Measurements from ENCODE around the gene MEP1A.

MEP1A gene

DNA sequence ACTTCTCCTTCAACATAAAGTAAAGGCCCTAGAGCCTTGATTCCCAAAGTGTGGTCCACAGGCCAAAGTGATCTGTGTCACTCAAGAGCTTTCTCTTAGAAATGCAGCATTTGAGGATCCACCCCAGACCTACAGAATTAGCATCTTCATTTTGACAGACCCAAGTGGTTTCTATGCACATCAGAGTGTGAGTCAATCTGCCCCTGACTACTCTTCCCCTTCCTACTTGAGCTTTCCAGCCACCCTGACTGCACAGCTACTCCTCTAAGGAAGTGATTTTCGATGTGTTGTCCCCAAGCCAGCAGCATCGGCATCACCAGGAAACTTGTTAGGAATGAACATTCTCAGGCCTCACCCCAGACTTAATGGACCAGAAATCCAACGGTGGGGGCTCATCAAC, 2.6 kb downstream of the MEP1A start:
- 87% methylated on average over 3 of the region's 3 CpGs for whole genome bisulfite sequencing
- Histone ChIP-seq H3K4ac (ENCODE audit: low read depth in 1 of 2, low read length in 2 of 2) (no peak overlapping the region), H2AFZ (ENCODE audit: low read depth, low read length) (no peak overlapping the region), H2BK12ac (ENCODE audit: low read length in 2 of 2) (no peak overlapping the region), H3K4me3 (ENCODE audit: insufficient read depth in 1 of 2, low read depth in 1 of 2, low read length in 2 of 2) (no peak overlapping the region), H3K36me3 (ENCODE audit: control insufficient read depth in 1 of 2, insufficient read depth in 2 of 2, low read depth in 1 of 2, low read length in 2 of 2) (no peaks in the 10 kb centered on the region), H2BK120ac (ENCODE audit: low read depth, low read length) (no peak overlapping the region), H3K9me3 (ENCODE audit: control insufficient read depth, low read length) (no peaks in the 10 kb centered on the region), H3K14ac (ENCODE audit: low read length in 2 of 2) (no peak overlapping the region), H3K18ac (ENCODE audit: low read depth in 1 of 2, low read length in 2 of 2) (no peak overlapping the region), H2BK15ac (ENCODE audit: low read depth, poor library complexity, severe bottlenecking) (no peak overlapping the region), H3K4me1 (ENCODE audit: control insufficient read depth, insufficient read depth, low read depth, low read length) (no peaks in the 10 kb centered on the region), H3K9ac (ENCODE audit: low read length) (no peak overlapping the region), H3K23ac (ENCODE audit: low read length in 2 of 2) (no peak overlapping the region), H3K27me3 (ENCODE audit: control insufficient read depth in 1 of 2, insufficient read depth in 1 of 2, low read length in 2 of 2) (peaks cover 0 to 6% of the 10 kb centered on the region in 2 experiments), H3K79me1 (replicated peaks; ENCODE audit: low read length, poor library complexity, severe bottlenecking) (no peaks in the 10 kb centered on the region), H3K4me2 (ENCODE audit: low read length, poor library complexity, severe bottlenecking) (no peak overlapping the region), H4K91ac (ENCODE audit: low read length) (no peak overlapping the region), H2BK5ac (ENCODE audit: low read depth, low read length, poor library complexity, severe bottlenecking) (no peak overlapping the region), H2AK5ac (ENCODE audit: low read length, severe bottlenecking) (no peak overlapping the region), H3K27ac (ENCODE audit: low read length, poor library complexity, severe bottlenecking) (no peak overlapping the region), H4K8ac (ENCODE audit: low read length) (no peak overlapping the region)
- DNase-seq: no peak

GRCh38 chr6:46796848-46797580, 3.8 kb downstream of the MEP1A start:
- no peak for DNase-seq
- Histone ChIP-seq H2AFZ (ENCODE audit: low read depth, low read length) (no peak overlapping the region), H3K4me3 (ENCODE audit: insufficient read depth in 1 of 2, low read depth in 1 of 2, low read length in 2 of 2) (no peak overlapping the region), H3K27me3 (ENCODE audit: control insufficient read depth in 1 of 2, insufficient read depth in 1 of 2, low read length in 2 of 2) (peaks cover 0 to 6% of the 10 kb centered on the region in 2 experiments), H2BK5ac (ENCODE audit: low read depth, low read length, poor library complexity, severe bottlenecking) (no peak overlapping the region), H2BK12ac (ENCODE audit: low read length in 2 of 2) (no peak overlapping the region), H4K91ac (ENCODE audit: low read length) (no peak overlapping the region), H3K36me3 (ENCODE audit: control insufficient read depth in 1 of 2, insufficient read depth in 2 of 2, low read depth in 1 of 2, low read length in 2 of 2) (no peaks in the 10 kb centered on the region), H3K9me3 (ENCODE audit: control insufficient read depth, low read length) (no peaks in the 10 kb centered on the region), H3K23ac (ENCODE audit: low read length in 2 of 2) (no peak overlapping the region), H2BK120ac (ENCODE audit: low read depth, low read length) (no peak overlapping the region), H3K14ac (ENCODE audit: low read length in 2 of 2) (no peak overlapping the region), H3K79me1 (replicated peaks; ENCODE audit: low read length, poor library complexity, severe bottlenecking) (no peaks in the 10 kb centered on the region), H3K27ac (ENCODE audit: low read length, poor library complexity, severe bottlenecking) (no peak overlapping the region), H3K4me1 (ENCODE audit: control insufficient read depth, insufficient read depth, low read depth, low read length) (no peaks in the 10 kb centered on the region), H3K4me2 (ENCODE audit: low read length, poor library complexity, severe bottlenecking) (no peak overlapping the region), H3K4ac (ENCODE audit: low read depth in 1 of 2, low read length in 2 of 2) (no peak overlapping the region), H3K18ac (ENCODE audit: low read depth in 1 of 2, low read length in 2 of 2) (no peak overlapping the region), H4K8ac (ENCODE audit: low read length) (no peak overlapping the region), H2AK5ac (ENCODE audit: low read length, severe bottlenecking) (no peak overlapping the region), H2BK15ac (ENCODE audit: low read depth, poor library complexity, severe bottlenecking) (no peak overlapping the region), H3K9ac (ENCODE audit: low read length) (no peak overlapping the region)
- 52% methylated on average over 5 of the region's 5 CpGs for WGBS

DNA sequence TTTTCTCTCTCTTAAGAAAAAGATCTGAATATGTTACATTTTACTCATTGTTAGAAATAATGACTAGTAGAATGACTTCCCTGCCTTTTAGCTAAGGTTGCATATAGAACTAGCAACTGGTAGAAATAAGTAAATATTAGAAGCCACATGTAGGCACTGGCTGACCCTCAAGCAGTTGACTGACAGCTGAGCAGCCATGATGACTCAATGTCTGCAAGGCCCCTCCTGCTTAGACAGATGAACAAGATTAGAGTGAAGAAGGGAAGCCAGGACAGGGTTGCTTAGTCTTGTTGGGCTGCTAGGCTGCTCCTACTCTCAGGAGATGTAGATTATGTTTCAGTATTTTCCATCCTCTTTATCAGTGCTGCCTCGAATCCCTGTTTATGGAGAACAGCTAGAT, 6.5 kb downstream of the MEP1A start:
- no peak overlapping the region for H2AFZ ChIP-seq (ENCODE audit: low read depth, low read length)
- no peak overlapping the region for H3K9ac ChIP-seq (ENCODE audit: low read length)
- no peak overlapping the region for H3K23ac ChIP-seq (ENCODE audit: low read length in 2 of 2)
- H4K8ac ChIP-seq (ENCODE audit: low read length): peak overlapping the region; percentile 29
- no peak overlapping the region for H4K91ac ChIP-seq (ENCODE audit: low read length)
- no peak overlapping the region for H2AK5ac ChIP-seq (ENCODE audit: low read length, severe bottlenecking)
- no peak overlapping the region for H3K4me3 ChIP-seq (ENCODE audit: insufficient read depth in 1 of 2, low read depth in 1 of 2, low read length in 2 of 2)
- peaks cover 0 to 6% of the 10 kb centered on the region in 2 experiments for H3K27me3 ChIP-seq (ENCODE audit: control insufficient read depth in 1 of 2, insufficient read depth in 1 of 2, low read length in 2 of 2)
- H2BK15ac ChIP-seq (ENCODE audit: low read depth, poor library complexity, severe bottlenecking): no peak overlapping the region
- no peak overlapping the region for H3K14ac ChIP-seq (ENCODE audit: low read length in 2 of 2)
- no peak overlapping the region for H3K27ac ChIP-seq (ENCODE audit: low read length, poor library complexity, severe bottlenecking)
- H3K4ac ChIP-seq (ENCODE audit: low read depth in 1 of 2, low read length in 2 of 2): no peak overlapping the region
- no peak overlapping the region for H3K4me2 ChIP-seq (ENCODE audit: low read length, poor library complexity, severe bottlenecking)
- no CpG with 5 or more reads among the region's 1 CpG for whole genome bisulfite sequencing
- H3K36me3 ChIP-seq (ENCODE audit: control insufficient read depth in 1 of 2, insufficient read depth in 2 of 2, low read depth in 1 of 2, low read length in 2 of 2): no peaks in the 10 kb centered on the region
- no peaks in the 10 kb centered on the region for H3K4me1 ChIP-seq (ENCODE audit: control insufficient read depth, insufficient read depth, low read depth, low read length)
- H2BK5ac ChIP-seq (ENCODE audit: low read depth, low read length, poor library complexity, severe bottlenecking): no peak overlapping the region
- DNase-seq: no peak
- no peak overlapping the region for H2BK120ac ChIP-seq (ENCODE audit: low read depth, low read length)
- no peaks in the 10 kb centered on the region for H3K9me3 ChIP-seq (ENCODE audit: control insufficient read depth, low read length)
- no peaks in the 10 kb centered on the region for H3K79me1 ChIP-seq (replicated peaks; ENCODE audit: low read length, poor library complexity, severe bottlenecking)
- H2BK12ac ChIP-seq (ENCODE audit: low read length in 2 of 2): no peak overlapping the region
- H3K18ac ChIP-seq (ENCODE audit: low read depth in 1 of 2, low read length in 2 of 2): no peak overlapping the region

GRCh38 chr6:46808806-46809205, 15.6 kb downstream of the MEP1A start:
- Histone ChIP-seq H3K4me3 (ENCODE audit: insufficient read depth in 1 of 2, low read depth in 1 of 2, low read length in 2 of 2) (no peak overlapping the region), H2AFZ (ENCODE audit: low read depth, low read length) (no peak overlapping the region)
- WGBS: 80% methylated on average over 1 of the region's 1 CpG

More at GRCh38 chr6:46808806-46809205, 15.6 kb downstream of the MEP1A start:
- H3K27me3 ChIP-seq (ENCODE audit: control insufficient read depth in 1 of 2, insufficient read depth in 1 of 2, low read length in 2 of 2): peaks cover 3 to 6% of the 10 kb centered on the region in 2 experiments
- no peaks in the 10 kb centered on the region for H3K4me1 ChIP-seq (ENCODE audit: control insufficient read depth, insufficient read depth, low read depth, low read length)
- H3K4me2 ChIP-seq (ENCODE audit: low read length, poor library complexity, severe bottlenecking): no peak overlapping the region
- no peak overlapping the region for H2BK5ac ChIP-seq (ENCODE audit: low read depth, low read length, poor library complexity, severe bottlenecking)
- no peak overlapping the region for H2BK120ac ChIP-seq (ENCODE audit: low read depth, low read length)
- no peak overlapping the region for H3K14ac ChIP-seq (ENCODE audit: low read length in 2 of 2)
- no peak overlapping the region for H3K27ac ChIP-seq (ENCODE audit: low read length, poor library complexity, severe bottlenecking)
- no peak for DNase-seq
- H3K23ac ChIP-seq (ENCODE audit: low read length in 2 of 2): no peak overlapping the region
- H4K91ac ChIP-seq (ENCODE audit: low read length): no peak overlapping the region
- H3K79me1 ChIP-seq (replicated peaks; ENCODE audit: low read length, poor library complexity, severe bottlenecking): no peaks in the 10 kb centered on the region
- H3K36me3 ChIP-seq (ENCODE audit: control insufficient read depth in 1 of 2, insufficient read depth in 2 of 2, low read depth in 1 of 2, low read length in 2 of 2): no peaks in the 10 kb centered on the region
- no peak overlapping the region for H2BK15ac ChIP-seq (ENCODE audit: low read depth, poor library complexity, severe bottlenecking)
- H2AK5ac ChIP-seq (ENCODE audit: low read length, severe bottlenecking): no peak overlapping the region
- H4K8ac ChIP-seq (ENCODE audit: low read length): no peak overlapping the region
- no peak overlapping the region for H3K4ac ChIP-seq (ENCODE audit: low read depth in 1 of 2, low read length in 2 of 2)
- H2BK12ac ChIP-seq (ENCODE audit: low read length in 2 of 2): no peak overlapping the region
- H3K9ac ChIP-seq (ENCODE audit: low read length): no peak overlapping the region
- no peaks in the 10 kb centered on the region for H3K9me3 ChIP-seq (ENCODE audit: control insufficient read depth, low read length)
- no peak overlapping the region for H3K18ac ChIP-seq (ENCODE audit: low read depth in 1 of 2, low read length in 2 of 2)
